Mucosa of descending colon (tissue), 3 donors: ENCODE measurements around the gene CXCL12. TPM values are rescaled to one million over a fixed set of nuclear protein-coding genes. Genes with fewer than 3 reads are reported as not detected.

Source experiments
- ATAC-seq: fragments of 200-7000 bp; cut with Tn5 transposase; one replicate; pipeline ENCODE4 v1.9.1; 2020; ENCODE audit warnings: mild to moderate bottlenecking, moderate library complexity
- DNase-seq, 3 donors: peaks; one replicate each; pipeline ENCODE4 v3.0.0-alpha.2; 2020
- H3K36me3 ChIP-seq: fragments of 200-600 bp; one replicate; pipeline ENCODE4 v1.8.0; 2021; ENCODE audit warnings: low read depth, mild to moderate bottlenecking
- H3K4me1 ChIP-seq: fragments of 200-600 bp; one replicate; pipeline ENCODE4 v1.8.0; 2021; ENCODE audit warnings: low read depth, mild to moderate bottlenecking
- H3K4me3 ChIP-seq: fragments of 200-600 bp; one replicate; pipeline ENCODE4 v1.8.0; 2021; ENCODE audit warnings: mild to moderate bottlenecking
- H3K9me3 ChIP-seq: fragments of 200-600 bp; one replicate; pipeline ENCODE4 v1.8.0; 2021; ENCODE audit warnings: mild to moderate bottlenecking
- CTCF ChIP-seq: fragments of 200-600 bp; IDR thresholded peaks from one replicate; pipeline ENCODE4 v1.8.0; 2022; ENCODE audit warnings: antibody characterized with exemption, mild to moderate bottlenecking
- intact Hi-C, 2 donors: fragments of 100-400 bp; cut with DNase I in 1 of 2; cut with micrococcal nuclease in 1 of 2; formaldehyde crosslinking; loops; one replicate each; pipeline versions ENCODE4 v1.11.0 to v1.11.1; 2022; cut with DNase I, micrococcal nuclease
- total RNA-seq, 3 donors: library from RNA; stranded (reverse); fragmentation: NEBNext Ultra II Directional in 2 of 3; extraction: Animal tissue kit (Norgen Biotek cat#: 25700) in 2 of 3; gene quantifications; one replicate each; pipeline versions ENCODE4 v1.2.1 to v1.2.4, GENCODE V29; 2021 to 2023
- donor health status: DM: no; HTN: no; CAD: no; lungs with moderate emphysema.
- donor health status: DM: no; HTN: no; CAD: no.
- donor health status: DM: no; HTN: yes; CAD: no.

The CXCL12 gene
- total RNA-seq, 3 donors from 2014 or later: 17.1 to 97.8 (median 51.3) TPM

GRCh38 chr10:44358080-44358771 lies 26.7 kb downstream of the CXCL12 start:
- DNase-seq (no peak), ATAC-seq (no peak)
- no peaks in the 10 kb centered on the region for H3K9me3 ChIP-seq
- intact Hi-C loops: no loop called here
- H3K36me3 ChIP-seq: no peaks in the 10 kb centered on the region
- H3K4me1 ChIP-seq: no peaks in the 10 kb centered on the region
- no peak overlapping the region for H3K4me3 ChIP-seq
- no peak for TF ChIP-seq CTCF

- H3K4me3 ChIP-seq: no peak overlapping the region
- H3K36me3 ChIP-seq: no peaks in the 10 kb centered on the region
- no peak for TF ChIP-seq CTCF
- no peaks in the 10 kb centered on the region for H3K4me1 ChIP-seq
- intact Hi-C loops: no loop called here
- no peaks in the 10 kb centered on the region for H3K9me3 ChIP-seq
- DNase-seq: no peak
- ATAC-seq: no peak
These were observed 27.8 kb downstream of the CXCL12 start for GRCh38 chr10:44357023-44357540.

- intact Hi-C loops: no loop called here
- Histone ChIP-seq H3K4me3 (no peak overlapping the region), H3K4me1 (no peaks in the 10 kb centered on the region), H3K36me3 (no peaks in the 10 kb centered on the region), H3K9me3 (no peaks in the 10 kb centered on the region)
- no peak for TF ChIP-seq CTCF
- ATAC-seq: no peak
- no peak for DNase-seq
These were observed 28.5 kb downstream of the CXCL12 start for GRCh38 chr10:44356139-44357022.

- no peaks in the 10 kb centered on the region for H3K36me3 ChIP-seq
- intact Hi-C loops: no loop called here
- H3K4me1 ChIP-seq: no peaks in the 10 kb centered on the region
- TF ChIP-seq CTCF: no peak
- H3K9me3 ChIP-seq: no peaks in the 10 kb centered on the region
- DNase-seq (no peak), ATAC-seq (no peak)
- no peak overlapping the region for H3K4me3 ChIP-seq
These were observed 29.3 kb downstream of the CXCL12 start for GRCh38 chr10:44355630-44356029.

GRCh38 chr10:44354771-44355170 lies 30.1 kb downstream of the CXCL12 start:
- H3K9me3 ChIP-seq: no peaks in the 10 kb centered on the region
- TF ChIP-seq CTCF: no peak

More at GRCh38 chr10:44354771-44355170, 30.1 kb downstream of the CXCL12 start:
- intact Hi-C loops: no loop called here
- H3K36me3 ChIP-seq: no peaks in the 10 kb centered on the region
- H3K4me1 ChIP-seq: no peaks in the 10 kb centered on the region
- H3K4me3 ChIP-seq: no peak overlapping the region
- ATAC-seq (no peak), DNase-seq (no peak)
